OCI-M2 (cell line): ENCODE results near the gene ITGA2B.
"Not testable (repeated sequence)": the region's sequence is repeated elsewhere in the genome, so short reads cannot be mapped to it uniquely, and the experiment has no call there.

Experiments
- DNase-seq: peaks from one replicate; lab custom pipeline; 2025; ENCODE audit not compliant: unreplicated experiment; lab: John Stamatoyannopoulos, UW

Gene ITGA2B

DNA sequence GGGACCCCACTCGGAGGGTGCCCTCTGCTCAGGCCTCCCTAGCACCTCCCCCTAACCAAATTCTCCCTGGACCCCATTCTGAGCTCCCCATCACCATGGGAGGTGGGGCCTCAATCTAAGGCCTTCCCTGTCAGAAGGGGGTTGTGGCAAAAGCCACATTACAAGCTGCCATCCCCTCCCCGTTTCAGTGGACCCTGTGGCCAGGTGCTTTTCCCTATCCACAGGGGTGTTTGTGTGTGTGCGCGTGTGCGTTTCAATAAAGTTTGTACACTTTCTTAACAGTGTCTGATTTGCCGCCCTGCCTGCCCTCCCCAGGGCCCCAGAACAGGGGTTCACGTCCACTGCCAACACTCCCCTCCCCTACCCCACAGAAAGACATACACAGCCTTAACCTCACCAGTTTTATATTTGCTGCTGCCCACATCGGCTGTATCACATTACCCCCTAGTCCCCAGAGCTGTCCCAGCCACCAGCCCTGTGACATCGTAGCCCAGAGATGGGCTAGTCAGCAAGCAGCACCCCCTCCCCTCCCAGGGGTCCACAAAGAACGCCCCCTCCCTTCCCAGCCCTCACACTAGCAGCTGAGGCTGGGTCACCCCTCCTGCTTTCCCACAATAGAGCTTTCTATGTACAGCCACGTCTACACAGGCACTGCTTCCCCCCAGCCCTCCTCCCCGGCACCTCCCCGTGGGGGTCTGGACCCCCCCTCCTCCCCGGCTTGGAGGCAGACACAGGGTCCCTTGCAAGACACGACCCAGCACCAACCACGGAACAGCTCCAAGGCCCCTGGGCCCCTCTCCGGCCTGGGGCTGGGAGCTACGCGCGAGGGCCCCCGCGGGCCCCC lies 36.4 kb downstream of the ITGA2B start:
- no peak for DNase-seq

DNA sequence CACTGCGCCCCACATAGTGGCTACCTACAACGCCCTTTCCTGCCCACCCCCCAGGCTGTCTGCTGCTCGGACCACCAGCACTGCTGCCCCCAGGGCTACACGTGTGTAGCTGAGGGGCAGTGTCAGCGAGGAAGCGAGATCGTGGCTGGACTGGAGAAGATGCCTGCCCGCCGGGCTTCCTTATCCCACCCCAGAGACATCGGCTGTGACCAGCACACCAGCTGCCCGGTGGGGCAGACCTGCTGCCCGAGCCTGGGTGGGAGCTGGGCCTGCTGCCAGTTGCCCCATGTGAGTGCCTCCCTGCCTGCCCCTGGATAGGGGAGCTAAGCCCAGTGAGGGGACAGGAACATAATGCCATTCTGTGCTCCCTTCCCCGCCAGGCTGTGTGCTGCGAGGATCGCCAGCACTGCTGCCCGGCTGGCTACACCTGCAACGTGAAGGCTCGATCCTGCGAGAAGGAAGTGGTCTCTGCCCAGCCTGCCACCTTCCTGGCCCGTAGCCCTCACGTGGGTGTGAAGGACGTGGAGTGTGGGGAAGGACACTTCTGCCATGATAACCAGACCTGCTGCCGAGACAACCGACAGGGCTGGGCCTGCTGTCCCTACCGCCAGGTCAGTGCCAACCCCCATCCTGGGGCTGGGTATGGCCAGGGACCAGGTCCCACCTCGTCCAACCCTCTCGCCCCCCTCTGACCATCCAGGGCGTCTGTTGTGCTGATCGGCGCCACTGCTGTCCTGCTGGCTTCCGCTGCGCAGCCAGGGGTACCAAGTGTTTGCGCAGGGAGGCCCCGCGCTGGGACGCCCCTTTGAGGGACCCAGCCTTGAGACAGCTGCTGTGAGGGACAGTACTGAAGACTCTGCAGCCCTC lies 37.3 kb downstream of the ITGA2B start:
- no peak for DNase-seq

DNA sequence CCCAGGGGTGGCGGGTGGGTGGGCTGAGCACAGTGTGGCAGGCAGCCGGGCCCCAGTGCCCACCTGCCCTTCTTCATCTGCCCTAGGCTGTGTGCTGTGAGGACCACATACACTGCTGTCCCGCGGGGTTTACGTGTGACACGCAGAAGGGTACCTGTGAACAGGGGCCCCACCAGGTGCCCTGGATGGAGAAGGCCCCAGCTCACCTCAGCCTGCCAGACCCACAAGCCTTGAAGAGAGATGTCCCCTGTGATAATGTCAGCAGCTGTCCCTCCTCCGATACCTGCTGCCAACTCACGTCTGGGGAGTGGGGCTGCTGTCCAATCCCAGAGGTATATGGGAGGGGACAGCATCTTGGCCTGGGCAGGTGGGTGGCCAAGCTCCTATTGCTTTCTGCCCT lies 38.0 kb downstream of the ITGA2B start:
- no peak for DNase-seq

GRCh38 chr17:44350733-44351226 lies 38.7 kb downstream of the ITGA2B start:
- DNase-seq, result no peak

DNA sequence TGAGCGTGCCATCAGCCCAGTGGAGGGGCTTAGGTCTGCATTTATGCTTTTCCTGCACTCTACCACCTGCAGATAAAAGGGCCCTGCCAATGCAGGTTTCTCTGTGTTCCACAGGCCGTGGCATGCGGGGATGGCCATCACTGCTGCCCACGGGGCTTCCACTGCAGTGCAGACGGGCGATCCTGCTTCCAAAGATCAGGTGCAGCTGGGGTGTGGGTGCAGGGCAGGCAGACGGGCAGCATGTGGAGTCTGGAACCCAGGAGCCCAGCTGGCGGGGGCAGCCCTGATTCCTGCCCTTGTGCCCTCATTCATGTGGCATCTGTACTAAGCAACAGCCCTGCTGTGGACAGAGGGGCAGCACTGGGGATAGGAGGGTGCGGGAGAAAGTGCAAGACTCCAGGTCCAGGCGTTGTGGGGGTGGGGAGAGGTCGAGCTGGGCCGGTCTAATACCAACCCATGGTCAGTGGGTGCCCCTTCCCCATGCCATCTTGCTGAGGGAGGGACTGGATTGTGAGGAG lies 39.8 kb downstream of the ITGA2B start:
- no peak for DNase-seq

- no peak for DNase-seq
These were observed 40.5 kb downstream of the ITGA2B start for GRCh38 chr17:44348988-44349364.

- no peak for DNase-seq
These were observed 41.0 kb downstream of the ITGA2B start for GRCh38 chr17:44348234-44348987.

DNA sequence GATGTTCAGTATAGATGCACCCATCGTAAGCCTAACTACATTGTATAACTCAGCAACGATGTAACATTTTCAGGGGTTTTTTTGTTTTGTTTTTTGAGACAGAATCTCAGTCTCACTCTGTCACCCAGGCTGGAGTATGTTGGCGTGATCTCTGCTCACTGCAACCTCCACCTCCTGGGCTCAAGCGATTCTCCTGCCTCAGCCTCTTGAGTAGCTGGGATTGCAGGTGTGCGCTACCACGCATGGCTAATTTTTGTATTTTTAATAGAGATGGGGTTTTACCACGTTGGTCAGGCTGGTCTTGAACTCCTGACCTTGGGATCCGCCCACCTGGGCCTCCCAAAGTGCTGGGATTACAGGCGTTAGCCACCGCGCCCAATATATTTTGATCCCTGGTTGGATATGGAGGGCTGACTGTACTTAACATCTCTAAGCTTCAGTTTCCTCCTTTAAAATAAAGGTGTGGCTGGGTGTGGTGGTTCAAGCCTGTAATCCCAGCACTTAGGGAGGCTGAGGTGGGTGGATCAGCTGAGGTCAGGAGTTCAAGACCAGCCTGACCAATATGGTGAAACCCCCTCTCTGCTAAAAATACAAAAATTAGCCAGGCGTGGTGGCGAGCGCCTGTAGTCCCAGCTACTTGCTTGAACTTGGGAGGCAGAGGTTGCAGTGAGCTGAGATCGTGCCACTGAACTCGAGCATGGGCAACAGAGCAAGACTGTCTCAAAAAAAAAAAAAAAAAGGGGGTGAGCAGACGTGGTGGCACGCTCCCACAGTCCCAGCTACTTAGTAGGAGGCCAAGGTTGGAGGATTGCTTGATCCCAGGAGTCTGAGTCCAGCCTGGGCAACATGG lies 42.0 kb downstream of the ITGA2B start:
- DNase-seq, result not testable (repeated sequence)

DNA sequence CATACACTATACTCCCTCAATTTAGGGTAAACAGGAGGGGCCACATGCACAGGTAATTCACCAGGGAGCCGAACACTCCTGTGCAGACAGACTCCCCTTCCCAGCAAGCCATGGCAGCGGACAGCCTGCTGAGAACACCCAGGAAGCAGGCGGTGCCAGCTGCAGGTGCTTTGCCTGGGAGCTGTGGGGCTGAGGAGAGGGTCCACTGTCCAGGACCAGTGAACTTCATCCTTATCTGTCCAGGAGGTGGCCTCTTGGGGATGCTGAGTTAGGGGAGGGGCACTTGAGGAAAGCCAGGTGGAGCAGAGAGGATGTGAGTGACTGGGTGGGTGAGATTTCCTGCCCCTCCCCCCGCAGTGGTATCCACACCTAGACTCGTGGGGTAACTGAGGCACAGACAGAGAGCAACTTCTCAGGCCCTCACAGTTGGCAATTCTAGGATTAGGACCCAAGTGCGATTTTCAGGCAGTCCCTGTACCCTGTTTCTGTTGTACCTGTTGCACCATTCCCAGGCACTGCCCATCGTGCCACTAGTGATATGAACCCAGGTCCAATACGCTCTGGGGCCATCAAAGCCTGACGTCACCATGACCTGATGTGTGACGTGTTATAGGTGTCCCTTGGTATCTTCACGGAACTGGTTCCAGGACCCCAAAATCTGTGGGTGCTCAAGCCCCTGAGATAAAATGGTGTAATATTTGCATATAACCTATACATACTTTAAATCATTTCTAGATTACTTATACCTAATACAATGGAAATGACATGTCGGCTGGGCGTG lies 43.2 kb downstream of the ITGA2B start:
- DNase-seq, result no peak

DNA sequence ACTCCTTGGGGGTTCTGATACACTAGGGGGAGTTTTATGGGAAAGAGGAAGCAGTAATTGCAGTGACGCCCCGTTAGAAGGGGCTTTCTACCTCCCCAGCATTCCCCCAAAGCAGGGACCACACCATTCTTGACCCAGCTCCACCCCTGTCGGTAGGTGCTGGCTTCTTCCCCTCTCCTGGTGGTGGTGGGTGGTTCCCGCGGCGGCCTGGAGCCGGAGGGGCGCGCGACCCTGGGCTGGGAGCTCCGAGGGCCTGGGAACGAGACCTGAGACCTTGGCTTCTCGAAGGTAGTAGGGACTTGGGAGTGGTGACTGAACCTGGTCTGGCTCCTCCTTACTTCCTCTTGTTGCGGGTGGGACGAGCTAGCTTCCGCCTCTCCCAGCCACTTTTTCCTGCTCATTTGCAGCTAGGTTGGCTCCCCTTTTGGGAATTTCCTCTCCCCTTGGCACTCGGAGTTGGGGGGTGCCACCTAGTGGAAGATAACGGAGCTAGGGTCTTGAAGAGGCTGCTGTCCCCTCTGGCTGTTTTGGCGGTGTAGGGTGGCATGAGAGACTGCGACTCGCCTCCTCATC lies 43.9 kb downstream of the ITGA2B start:
- DNase-seq, result no peak

GRCh38 chr17:44344939-44345453 lies 44.5 kb downstream of the ITGA2B start, which contains the start of gene GRN:
Gene GRN (plus strand): TSS chr17:44345302. CDS start chr17:44349165, 3,863 bp downstream.
- peak; percentile 83 for DNase-seq

- no peak for DNase-seq
These were observed 45.8 kb downstream of the ITGA2B start for GRCh38 chr17:44343510-44344209.

GRCh38 chr17:44340553-44340952 lies 48.9 kb downstream of the ITGA2B start:
- DNase-seq, result not testable (repeated sequence)

DNA sequence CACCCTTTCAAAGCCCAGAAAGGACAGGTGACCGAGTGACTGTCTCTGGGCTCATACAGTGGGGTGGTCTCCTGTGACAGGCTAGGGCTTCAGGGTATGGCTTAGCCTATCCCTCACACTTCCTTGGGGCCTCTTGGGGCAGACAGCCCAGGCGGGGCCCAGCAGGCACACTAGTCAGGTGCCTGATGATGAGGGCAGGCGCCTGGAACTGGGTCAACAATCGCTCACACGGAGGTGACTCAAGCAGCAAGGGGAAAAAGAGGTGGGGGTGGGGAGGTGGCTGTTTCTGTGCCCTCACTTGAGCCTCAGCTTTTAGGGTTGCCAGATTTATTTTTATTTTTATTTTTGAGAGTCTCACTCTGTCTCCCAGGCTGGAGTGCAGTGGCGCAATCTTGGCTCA lies 50.7 kb downstream of the ITGA2B start:
- DNase-seq, result no peak

DNA sequence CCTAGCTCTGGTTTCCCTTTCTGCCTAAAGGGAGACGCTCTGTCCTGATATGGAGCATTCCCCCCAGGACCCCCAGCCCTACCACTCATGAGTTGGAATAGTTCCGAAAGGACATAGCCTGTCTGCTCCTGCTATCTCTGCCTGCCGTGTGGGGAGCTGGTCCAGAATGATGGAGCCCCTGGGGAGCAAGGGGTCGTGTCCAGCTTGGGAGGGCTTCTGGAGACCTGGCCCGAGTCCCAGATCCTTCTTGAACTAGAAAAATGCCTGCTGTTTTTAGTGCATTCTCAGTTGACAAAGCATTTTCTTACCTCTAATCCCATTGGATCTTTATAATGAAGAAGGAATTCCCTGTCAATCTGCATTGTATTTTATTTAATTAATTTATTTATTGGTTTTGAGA lies 53.5 kb downstream of the ITGA2B start:
- DNase-seq, result no peak

GRCh38 chr17:44335564-44335963 lies 53.9 kb downstream of the ITGA2B start:
- no peak for DNase-seq

- no peak for DNase-seq
These were observed 54.7 kb downstream of the ITGA2B start for GRCh38 chr17:44334727-44335126.

- no peak for DNase-seq
These were observed 55.1 kb downstream of the ITGA2B start for GRCh38 chr17:44334315-44334714.
